ENCODE data around the gene KRTAP5-10.

GRCh38 chr11:71581826-71582225, 16.5 kb downstream of the KRTAP5-10 start:
- TF ChIP-seq DPF2 (IDR thresholded peaks at IDR 0.05) (no peak), FOXK2 (conservative IDR thresholded peaks at IDR 0.05 in 1 of 2, IDR thresholded peaks at IDR 0.05 in 1 of 2; ENCODE audit: low read depth in 2 of 2) (no peak), CEBPZ (IDR thresholded peaks at IDR 0.05; ENCODE audit: borderline replicate concordance, low read depth, low read length) (no peak), ELF1 (tag; IDR thresholded peaks at IDR 0.05) (no peak)
